SKM-1 (cell line): Measurements from ENCODE around the gene EEF2KMT.
"Not testable (repeated sequence)": the region's sequence is repeated elsewhere in the genome, so short reads cannot be mapped to it uniquely, and the experiment has no call there.

Experiments
- DNase-seq: peaks from one replicate; lab custom pipeline; 2025; ENCODE audit not compliant: unreplicated experiment; lab: John Stamatoyannopoulos, UW

Gene EEF2KMT

GRCh38 chr16:5097470-5098220, at the start of gene EEF2KMT:
Gene EEF2KMT (minus strand): TSS chr16:5097795. CDS start chr16:5097739, 56 bp downstream.
- peak; percentile 95 for DNase-seq

- DNase-seq: not testable (repeated sequence)
These were observed 47.0 kb upstream of the EEF2KMT start for GRCh38 chr16:5144621-5144956.

- DNase-seq: no peak
These were observed 46.4 kb upstream of the EEF2KMT start for GRCh38 chr16:5143761-5144620.

GRCh38 chr16:5140151-5140550, 42.6 kb upstream of the EEF2KMT start:
- DNase-seq: not testable (repeated sequence)

GRCh38 chr16:5134739-5135452, 37.3 kb upstream of the EEF2KMT start:
- DNase-seq: not testable (repeated sequence)

GRCh38 chr16:5132915-5133600, 35.5 kb upstream of the EEF2KMT start:
- not testable (repeated sequence) for DNase-seq

- not testable (repeated sequence) for DNase-seq
These were observed 33.9 kb upstream of the EEF2KMT start for GRCh38 chr16:5131467-5132004.

- not testable (repeated sequence) for DNase-seq
These were observed 19.9 kb upstream of the EEF2KMT start for GRCh38 chr16:5117300-5118087.

GRCh38 chr16:5116780-5117295, 19.2 kb upstream of the EEF2KMT start:
- not testable (repeated sequence) for DNase-seq

- not testable (repeated sequence) for DNase-seq
These were observed 13.3 kb upstream of the EEF2KMT start for GRCh38 chr16:5110933-5111332.

GRCh38 chr16:5108505-5109158, 11.0 kb upstream of the EEF2KMT start:
- DNase-seq: no peak

GRCh38 chr16:5105039-5105438, 7.4 kb upstream of the EEF2KMT start:
- DNase-seq: not testable (repeated sequence)

- not testable (repeated sequence) for DNase-seq
These were observed 5.9 kb upstream of the EEF2KMT start for GRCh38 chr16:5103296-5104032.

- DNase-seq: not testable (repeated sequence)
These were observed 1.6 kb upstream of the EEF2KMT start for GRCh38 chr16:5099174-5099573.

GRCh38 chr16:5098221-5099159, 895 bp upstream of the EEF2KMT start:
- not testable (repeated sequence) for DNase-seq

- DNase-seq: not testable (repeated sequence)
These were observed 530 bp downstream of the EEF2KMT start for GRCh38 chr16:5097061-5097469.

- not testable (repeated sequence) for DNase-seq
These were observed 1.0 kb downstream of the EEF2KMT start for GRCh38 chr16:5096437-5097060.
